EH (cell line): ENCODE data around the gene FNDC11.

Source experiments
- DNase-seq: peaks from one replicate; pipeline ENCODE4 v3.0.0-alpha.2; 2015; ENCODE audit warnings: low read depth

FNDC11 gene

DNA sequence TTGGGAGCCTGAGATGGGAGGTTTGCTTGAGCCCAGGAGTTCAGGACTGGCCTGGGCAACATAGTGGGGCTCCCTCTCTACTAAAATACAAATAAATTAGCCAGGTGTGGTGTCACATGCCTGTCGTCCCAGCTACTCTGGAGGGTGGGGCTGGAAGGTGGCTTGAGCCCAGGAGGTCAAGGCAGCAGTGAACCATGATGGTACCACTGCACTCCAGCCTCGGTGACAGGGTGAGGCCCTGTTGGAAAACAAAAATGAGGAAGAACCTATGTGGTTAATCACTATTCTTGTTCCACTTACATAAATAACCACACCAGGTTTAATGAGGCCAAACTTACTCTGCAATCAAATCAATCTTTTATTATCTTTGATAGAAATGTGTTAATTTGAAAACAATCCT lies 28.0 kb upstream of the FNDC11 start:
- no peak for DNase-seq

DNA sequence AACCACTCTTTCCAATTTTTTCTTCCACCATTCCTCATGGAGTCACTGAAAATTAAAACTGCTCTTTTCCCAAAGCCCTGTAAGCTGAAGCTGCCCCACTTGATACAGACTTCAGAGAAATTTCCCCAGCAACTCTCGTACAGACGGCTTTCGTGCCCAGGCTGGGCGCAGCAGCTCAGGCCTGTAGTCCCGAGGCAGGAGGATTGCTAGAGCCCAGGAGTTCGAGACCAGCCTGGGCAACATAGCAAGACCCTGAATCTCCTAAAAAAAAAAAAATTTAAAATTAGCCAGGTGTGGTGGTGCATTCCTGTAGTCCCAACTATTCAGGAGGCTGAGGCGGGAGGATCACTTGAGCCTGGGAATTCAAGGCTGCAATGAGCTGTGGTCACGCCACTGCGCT lies 26.8 kb upstream of the FNDC11 start:
- no peak for DNase-seq

- DNase-seq: no peak
Observed at GRCh38 chr20:63529180-63529860, 24.6 kb upstream of the FNDC11 start.

- no peak for DNase-seq
Observed at GRCh38 chr20:63529861-63530787, 23.8 kb upstream of the FNDC11 start.

GRCh38 chr20:63530788-63531160 lies 23.2 kb upstream of the FNDC11 start:
- DNase-seq: no peak

DNA sequence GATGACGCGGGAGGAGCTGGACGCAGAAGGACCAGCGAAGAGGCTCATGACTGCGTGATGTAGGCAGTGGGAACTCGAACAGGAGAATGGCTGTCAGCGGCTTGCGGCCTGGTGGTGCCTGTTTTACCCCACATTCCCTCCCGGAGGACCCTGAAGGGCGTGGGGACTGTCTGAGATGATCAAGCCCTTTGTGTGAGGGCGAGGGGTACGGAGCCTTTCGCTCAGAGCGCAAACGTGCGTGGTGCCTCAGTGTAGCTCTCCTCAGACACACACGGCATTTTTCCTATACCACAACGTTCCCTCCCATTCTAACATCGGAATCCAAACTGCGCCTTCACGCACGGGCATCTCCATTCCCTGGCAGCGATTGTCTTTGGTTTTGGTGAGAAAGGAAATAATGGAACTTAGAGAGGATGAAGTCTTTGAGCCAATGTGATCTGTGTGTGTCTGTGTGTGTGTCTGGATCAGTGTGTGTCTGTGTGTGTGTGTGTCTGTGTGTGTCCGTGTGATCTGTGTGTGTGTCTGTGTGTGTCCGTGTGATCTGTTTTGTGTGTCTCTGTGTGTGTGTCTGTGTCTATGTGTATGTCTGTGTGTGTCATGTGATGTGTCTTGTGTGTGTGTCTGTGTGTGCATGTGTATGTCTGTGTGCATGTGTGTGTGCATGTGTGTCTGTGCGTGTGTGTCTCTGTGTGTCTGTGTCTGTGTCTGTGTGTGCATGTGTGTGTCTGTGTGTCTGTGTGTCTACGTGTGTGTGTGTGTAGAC lies 22.1 kb upstream of the FNDC11 start:
- no peak for DNase-seq

- no peak for DNase-seq
Observed at GRCh38 chr20:63532449-63532971, 21.4 kb upstream of the FNDC11 start.

DNA sequence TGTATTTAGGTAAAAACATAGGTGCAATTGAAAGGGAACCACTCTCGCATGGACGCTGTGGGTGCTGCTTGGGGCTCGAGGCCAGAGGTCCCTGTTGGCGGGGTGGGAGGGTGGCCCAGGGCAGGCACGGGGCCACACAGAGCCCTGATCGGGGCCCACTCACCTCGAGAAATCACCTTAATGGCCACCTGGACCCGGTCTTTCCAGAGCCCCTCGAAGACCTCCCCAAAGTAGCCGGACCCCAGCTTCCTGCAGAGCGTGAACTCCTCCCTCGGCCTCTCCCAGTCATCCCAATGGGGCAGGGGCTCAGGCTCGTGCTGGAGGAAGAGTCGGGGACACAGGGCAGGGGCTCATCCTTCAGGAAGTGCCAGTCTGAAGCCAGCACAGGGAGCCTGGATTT lies 20.6 kb upstream of the FNDC11 start:
- no peak for DNase-seq

DNA sequence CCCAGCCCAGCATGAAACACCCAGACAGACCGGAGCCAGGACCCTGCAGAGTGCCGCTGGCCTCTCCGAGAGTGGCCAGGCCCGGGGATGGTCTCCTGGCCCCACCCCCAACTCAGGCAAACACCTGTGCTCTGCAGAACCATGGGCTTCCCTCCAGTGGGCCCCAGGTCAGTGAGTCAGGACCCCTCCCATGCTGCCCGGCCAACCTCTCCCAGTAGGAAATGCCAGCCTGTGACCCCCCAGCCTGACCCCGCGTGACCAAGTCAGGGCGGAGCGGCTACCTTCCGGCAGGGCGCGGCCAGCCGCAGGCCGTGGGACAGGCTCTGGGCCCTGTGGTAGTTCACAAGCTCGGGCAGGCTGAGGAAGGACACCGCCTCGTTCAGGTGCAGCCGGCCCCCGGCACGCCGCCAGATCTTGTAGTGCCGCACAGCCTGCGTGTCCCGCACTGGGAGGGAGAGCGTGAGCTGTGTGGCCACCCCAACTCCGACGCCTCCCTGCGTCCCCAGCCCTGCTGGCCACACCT lies 20.0 kb upstream of the FNDC11 start:
- no peak for DNase-seq

GRCh38 chr20:63534427-63534830 lies 19.5 kb upstream of the FNDC11 start:
- DNase-seq: no peak

DNA sequence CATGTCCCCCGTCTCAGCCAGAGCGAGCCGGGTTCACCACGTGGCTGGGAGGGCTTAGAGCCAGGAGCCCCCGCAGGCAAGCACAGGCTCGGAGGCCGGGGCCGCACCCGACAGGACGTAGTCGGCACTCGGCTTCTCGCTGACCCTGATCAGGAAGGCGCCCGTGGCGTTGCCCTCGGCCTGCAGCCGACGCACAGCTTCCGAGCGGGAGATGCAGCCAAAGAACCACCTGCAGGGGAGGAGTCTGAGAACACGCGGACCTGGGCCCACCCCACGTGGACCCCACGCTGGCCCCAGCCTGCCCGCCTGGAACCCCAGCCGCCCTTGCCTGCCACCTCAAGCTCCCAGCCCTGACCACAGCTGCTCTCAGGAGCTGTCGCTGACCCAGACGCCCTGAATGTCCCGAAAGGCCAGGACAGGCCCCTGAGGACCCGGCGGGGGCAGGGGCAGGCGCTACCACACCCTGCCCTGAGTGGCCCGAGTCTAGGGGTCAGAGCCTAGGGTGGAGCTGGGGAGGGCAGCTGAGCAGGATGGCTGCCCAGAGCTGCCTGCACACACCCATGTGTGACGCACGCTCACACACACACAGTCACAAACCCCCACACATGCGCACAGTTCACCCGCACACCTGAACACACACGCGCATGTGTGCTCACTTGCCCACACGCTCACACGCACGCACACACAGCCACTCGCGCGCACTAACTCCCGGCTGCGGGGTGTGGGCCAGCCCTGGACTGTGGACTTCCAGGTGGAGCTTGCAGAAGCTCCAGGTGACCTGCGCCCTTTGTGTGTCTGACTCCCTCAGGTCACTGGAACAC lies 18.9 kb upstream of the FNDC11 start:
- no peak for DNase-seq

- DNase-seq: peak; percentile 28
Observed at GRCh38 chr20:63536241-63536977, 17.6 kb upstream of the FNDC11 start.

DNA sequence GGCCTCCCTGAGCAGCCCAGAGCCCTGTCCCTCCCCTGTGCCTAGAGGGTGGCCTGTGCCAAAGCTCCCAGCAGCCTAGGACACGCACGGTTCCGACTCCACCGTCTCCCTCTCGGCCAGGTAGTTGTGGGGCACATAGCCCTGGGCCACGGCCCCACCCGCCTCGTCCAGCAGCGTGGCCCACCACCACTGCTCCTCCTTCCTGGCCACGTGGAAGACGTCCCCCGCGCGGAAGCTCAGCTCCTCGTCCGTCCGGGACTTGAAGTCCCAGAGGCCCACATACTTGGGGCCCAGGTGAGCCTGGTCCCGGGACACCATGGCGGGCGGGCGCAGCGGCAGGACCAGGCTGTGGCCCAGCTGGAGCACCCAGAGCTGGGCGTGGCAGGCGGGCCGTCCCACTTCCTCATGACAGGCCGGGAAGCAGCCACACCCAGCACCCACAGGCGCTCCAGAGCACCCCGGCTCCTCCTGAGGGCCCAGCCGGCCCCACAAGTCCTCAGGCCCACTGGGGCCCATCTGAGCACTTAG lies 16.9 kb upstream of the FNDC11 start, which contains the start of gene PTK6:
Gene PTK6 (minus strand): TSS at position 380 of the 528 bp plus-strand sequence. CDS start 62 bp downstream, at position 318.
- no peak for DNase-seq

DNA sequence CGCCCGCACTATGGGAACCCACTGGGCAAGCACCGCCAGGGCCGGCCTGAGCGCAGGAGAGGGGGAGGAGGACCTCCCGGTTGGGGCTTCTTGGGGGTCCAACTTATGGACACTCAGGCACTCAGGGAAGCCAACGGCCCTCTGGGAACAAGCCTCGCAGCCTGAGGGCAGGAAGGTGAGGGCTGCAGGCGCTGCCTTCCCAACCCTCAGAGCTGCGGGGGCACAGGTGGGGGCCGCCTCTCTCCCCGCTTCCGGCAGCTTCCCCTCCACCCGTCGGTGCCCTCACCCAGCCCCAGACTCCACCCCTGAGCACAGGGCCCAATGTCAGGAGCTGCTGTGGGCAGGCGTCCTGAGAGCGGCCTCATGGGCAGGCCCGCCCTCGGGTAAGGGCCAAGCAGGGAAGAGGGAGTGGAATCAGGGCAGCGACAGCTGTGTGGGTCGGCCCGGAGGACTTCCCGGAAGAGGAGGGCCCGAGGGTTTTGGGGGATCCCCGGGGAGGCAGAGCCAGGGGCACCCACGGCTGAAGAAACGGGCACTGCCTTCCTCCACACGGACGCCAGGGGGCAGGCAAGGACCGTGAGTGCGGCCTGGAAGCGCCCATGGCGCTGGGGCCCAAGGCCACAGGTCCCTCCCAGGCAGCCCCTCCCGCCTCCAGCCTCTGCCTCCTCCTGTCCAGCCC lies 16.3 kb upstream of the FNDC11 start:
- peak; percentile 92 for DNase-seq

DNA sequence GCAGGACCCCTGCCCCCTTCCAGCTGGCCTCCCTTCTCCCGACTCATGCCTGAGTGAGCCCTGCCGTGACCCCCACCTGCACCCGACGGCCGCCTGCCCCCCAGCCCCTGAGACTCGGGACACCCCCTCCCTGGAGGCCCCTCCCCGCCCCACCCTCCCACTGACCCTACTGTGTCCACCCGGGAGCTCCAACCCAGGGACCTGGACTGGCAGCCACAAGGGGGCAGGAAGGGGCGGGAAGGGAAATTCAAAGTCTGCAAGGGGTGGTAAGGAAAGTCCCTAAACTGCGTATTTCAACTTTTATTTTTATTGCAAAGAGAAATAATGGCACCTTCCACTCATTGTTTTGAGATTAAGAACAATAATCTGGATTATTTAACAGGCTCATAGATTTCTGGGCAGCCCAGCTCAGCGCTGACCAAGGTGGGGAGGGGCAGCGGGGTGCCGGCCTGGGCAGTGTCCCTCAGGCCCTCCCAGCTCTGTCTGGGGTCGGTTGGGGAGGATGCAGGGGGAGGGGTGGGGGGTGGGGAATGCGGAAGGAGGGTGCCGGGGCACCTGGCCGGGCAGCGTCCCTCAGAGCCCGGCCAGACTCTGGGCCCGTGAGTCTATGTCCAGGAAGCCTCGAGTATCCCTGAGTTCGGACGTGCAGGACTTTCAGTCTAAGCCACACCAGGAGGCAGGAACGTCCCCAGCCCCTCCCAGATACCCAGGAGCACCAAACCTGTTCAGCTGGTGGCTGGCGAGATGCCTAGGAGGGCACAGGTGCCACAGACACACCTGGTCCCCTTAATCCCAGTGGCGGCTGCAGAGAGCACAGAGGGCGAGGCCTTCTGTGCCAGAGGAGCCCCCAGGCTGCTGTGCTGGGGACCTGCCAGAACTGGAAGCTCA lies 15.5 kb upstream of the FNDC11 start:
- DNase-seq: no peak

- no peak for DNase-seq
Observed at GRCh38 chr20:63539092-63539430, 14.9 kb upstream of the FNDC11 start.

DNA sequence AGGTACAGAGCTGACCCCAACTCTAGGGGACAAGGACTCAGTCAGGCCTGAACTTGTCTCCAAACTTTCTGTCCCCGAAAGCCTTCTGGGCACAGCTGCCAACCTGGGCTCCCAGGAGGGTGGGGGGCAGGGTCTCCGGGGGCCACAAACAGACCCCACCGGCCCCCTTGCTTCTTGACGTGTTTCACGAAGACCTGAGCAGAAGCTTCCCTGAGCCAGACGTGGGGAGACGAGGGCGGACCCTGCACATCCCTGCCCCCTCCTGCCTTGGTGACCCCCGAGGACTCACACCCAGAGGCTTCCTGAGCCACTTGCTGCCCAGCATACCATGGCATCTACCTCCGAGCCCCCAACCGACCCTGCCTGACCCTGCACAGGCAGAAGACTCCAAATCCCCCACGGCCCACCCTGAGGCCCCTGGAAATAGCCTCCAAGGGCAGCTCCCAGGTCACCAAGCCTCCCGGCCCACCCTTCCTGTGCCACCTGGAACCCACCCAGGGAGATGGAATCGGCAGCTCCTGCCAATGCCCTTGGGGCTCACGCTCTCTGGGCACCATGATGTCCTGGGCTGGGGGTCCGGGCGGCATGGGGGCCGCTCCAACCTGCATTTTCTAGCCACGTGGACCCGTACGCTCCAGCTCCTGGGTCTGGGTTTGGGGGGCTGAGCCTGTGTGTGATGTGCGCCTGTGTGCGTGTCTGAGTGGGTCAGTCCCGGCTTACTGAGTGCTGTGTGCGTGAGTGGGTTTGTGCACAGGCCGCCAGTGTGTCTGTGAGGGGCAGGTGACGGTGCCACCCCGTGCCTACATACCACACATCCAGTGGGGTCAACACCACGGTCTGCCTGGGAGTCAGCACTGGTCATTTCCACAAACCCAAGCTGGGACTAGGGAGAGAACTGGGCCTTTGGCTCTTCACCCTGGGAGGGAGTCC lies 14.3 kb upstream of the FNDC11 start:
- no peak for DNase-seq
